Stimulated activated CD8-positive, alpha-beta memory T cell treated with anti-CD3 and anti-CD28 coated beads, Interleukin-12 subunit alpha, Interleukin-12 subunit beta, amount 100 ng/mL, for 24 hours (primary cell): ENCODE data around the gene RDH5.

Source experiments
- DNase-seq: peaks from one replicate; pipeline ENCODE4 v3.0.0-alpha.2; 2020; ENCODE audit errors: extremely low read depth

Gene RDH5

GRCh38 chr12:55720071-55720564 lies at the start of gene RDH5:
TSS of gene RDH5 (plus strand) at chr12:55720393. CDS start at chr12:55721185, 792 bp downstream.
- DNase-seq = no peak

DNA sequence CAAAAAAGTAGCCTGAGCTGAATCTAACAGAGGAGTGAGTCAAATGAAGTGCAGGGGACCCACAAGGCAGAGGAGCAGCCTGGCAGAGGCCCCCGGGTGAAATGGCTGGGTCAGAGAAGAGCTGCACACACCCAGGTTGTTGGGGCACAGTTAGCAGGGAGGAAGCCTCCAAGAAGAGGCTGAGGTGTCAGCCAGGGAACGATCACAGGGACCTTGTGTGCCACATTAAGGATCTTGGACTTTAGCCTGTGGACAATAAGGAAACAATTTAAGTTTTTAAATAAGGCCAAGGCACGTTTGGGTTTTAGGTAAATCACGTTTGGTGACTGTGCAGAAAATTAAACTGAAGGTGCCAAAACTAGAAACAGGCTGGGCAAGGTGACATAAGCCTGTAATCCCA lies 48.4 kb upstream of the RDH5 start:
- DNase-seq = no peak

- DNase-seq = no peak
These were observed 46.6 kb upstream of the RDH5 start for GRCh38 chr12:55673638-55674037.

DNA sequence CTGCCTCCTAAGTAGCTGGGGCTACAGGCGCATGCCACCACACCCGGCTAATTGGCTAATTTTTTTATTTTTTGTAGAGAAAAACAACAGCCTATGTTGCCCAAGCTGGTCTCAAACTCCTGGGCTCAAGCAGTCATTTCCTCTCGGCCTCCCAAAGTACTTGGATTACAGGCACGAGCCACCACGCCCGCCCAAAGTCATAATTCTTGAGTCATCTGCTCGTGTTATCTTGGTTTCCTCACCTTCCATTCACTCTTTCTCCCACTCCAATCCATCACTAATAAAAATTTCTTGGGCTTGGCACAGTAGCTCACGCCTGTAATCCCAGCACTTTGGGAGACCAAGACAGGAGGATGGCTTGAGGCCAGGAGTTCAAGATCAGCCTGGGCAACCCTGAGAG lies 44.5 kb upstream of the RDH5 start:
- DNase-seq = no peak

- DNase-seq = no peak
These were observed 43.5 kb upstream of the RDH5 start for GRCh38 chr12:55676707-55677106.

- no peak for DNase-seq
These were observed 40.5 kb upstream of the RDH5 start for GRCh38 chr12:55679691-55680090.

- DNase-seq = no peak
These were observed 38.8 kb upstream of the RDH5 start for GRCh38 chr12:55681142-55682077.

DNA sequence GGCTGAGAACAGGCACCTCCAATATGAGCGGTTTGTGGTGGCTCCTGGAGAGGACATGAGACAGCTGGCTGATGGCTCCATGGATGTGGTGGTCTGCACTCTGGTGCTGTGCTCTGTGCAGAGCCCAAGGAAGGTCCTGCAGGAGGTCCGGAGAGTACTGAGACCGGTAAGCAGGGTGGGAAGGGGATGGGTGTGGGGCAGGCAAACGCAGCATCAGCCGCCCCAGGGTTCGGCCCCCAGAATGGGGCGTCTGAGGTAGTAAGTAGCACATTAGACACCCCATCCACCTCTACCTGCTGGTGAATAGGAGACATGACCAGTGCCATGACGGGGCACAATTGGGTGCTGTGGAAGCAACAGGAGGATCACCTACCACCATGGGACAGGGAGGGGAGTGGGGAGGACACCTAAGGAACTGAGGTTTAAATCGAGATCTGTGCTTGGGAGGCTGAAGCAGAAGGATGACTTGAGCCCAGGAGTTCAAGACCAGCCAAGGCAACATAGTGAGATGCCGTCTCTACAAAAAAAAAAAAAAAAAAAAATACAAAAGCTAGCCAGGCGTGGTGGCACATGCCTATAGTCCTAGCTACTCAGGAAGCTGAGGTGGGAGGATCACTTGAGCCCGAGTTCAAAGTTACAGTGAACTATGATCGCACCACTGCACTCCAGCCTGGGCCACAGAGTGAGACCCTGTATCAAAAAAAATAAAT lies 38.0 kb upstream of the RDH5 start:
- DNase-seq = no peak

DNA sequence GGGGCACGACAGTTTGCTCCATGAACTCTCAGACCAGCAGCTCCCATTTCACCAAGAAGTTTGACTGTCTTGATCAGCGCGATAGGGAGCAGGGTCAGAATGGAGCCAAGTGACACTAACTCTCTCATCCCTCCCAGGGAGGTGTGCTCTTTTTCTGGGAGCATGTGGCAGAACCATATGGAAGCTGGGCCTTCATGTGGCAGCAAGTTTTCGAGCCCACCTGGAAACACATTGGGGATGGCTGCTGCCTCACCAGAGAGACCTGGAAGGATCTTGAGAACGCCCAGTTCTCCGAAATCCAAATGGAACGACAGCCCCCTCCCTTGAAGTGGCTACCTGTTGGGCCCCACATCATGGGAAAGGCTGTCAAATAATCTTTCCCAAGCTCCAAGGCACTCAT lies 36.5 kb upstream of the RDH5 start:
- no peak for DNase-seq

DNA sequence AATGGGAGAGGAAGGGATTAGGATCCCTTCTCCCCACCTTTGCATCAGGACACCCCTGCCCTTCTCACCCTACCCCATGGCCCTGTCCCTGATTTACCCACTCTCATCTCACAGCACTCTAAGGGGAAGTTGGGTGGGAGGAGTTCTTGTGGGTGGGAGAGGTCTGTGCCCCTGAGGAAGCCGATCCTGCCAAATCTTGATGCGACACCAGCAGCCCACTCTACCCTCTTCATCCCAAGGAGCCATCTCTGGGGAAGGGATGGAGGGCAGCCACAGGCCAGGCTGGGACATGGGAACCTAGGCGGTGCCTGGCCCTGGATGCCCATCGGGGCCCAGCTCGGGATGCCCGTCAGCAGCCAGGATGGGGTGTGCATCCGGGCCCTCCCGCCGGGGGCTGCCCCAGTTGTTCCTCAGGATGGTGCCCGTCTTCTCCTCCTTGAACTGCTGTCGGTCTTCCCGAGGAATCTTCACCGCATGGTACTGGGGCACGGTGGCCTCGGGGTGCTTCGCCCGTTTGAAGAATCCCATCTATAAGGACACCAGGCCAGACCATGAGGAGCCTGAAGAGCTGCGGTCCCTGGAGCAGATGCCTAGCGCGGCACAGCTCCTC lies 35.3 kb upstream of the RDH5 start:
- DNase-seq = no peak

DNA sequence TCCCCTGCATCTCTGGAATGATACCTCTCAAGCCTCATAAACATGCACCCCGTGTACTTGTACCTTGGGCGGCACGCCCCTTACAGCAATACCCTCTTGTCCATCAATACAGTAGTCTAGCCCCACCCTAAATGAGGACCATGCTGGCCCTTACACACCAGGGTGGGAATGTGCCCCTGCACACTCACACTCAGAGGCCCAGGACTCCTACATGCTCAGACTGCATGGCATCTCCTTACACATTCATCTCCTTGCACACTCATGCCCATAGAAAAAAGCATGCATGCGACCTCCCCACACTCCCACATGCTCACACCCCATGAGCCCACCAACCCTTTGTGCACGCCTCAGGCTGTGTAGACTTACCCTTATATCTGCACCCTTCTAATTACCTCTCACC lies 34.5 kb upstream of the RDH5 start:
- no peak for DNase-seq

DNA sequence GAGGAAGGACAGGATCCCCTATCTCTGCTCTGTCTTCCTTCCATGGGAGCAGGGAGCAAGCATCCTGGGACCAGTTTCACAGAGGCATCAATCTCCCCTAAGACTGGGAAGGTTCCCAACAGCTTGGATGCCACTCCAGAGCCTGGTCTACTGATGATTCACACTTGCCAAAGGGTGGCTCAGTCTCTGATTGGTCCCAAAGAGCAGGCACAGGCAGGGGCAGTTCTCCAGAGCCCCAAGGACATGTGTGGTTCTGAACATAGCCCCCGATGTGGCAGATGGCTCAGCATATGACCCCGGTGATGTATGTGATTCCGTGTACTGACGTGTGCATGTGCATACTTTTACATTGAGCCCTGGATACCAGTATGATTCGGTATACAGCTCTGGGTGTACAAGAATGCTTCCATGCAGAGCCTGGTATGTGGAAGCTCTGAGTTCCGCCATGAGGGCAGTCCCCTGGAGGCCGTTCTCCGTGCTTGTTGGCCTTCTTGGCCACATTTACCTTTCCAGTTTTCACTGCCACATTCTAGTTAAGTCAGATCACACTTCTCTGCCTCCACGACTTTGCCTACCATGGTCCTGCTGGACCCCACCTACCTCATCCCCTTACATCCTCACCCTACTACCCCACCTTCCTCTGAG lies 33.7 kb upstream of the RDH5 start:
- DNase-seq = no peak

DNA sequence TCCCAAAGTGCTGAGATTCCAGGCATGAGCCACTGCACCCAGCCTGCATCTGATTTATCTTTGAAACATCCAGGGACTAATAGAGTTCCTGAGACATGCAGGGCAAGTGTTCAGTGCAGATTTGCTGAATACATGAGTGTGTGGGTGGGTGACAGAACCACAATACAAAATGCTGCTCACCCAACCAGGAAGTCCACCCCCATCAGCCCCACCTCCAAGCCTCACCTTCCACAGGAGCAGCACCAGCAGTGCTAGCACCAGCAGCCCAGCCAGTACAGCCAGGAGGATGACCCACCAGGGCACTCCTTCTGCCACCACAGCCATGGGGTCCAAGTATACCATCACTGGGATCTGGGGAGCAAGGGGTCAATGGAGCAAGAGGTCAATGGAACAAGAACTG lies 32.4 kb upstream of the RDH5 start:
- no peak for DNase-seq

GRCh38 chr12:55688716-55689655 lies 31.2 kb upstream of the RDH5 start:
- no peak for DNase-seq

GRCh38 chr12:55692631-55693322 lies 27.4 kb upstream of the RDH5 start:
- no peak for DNase-seq

DNA sequence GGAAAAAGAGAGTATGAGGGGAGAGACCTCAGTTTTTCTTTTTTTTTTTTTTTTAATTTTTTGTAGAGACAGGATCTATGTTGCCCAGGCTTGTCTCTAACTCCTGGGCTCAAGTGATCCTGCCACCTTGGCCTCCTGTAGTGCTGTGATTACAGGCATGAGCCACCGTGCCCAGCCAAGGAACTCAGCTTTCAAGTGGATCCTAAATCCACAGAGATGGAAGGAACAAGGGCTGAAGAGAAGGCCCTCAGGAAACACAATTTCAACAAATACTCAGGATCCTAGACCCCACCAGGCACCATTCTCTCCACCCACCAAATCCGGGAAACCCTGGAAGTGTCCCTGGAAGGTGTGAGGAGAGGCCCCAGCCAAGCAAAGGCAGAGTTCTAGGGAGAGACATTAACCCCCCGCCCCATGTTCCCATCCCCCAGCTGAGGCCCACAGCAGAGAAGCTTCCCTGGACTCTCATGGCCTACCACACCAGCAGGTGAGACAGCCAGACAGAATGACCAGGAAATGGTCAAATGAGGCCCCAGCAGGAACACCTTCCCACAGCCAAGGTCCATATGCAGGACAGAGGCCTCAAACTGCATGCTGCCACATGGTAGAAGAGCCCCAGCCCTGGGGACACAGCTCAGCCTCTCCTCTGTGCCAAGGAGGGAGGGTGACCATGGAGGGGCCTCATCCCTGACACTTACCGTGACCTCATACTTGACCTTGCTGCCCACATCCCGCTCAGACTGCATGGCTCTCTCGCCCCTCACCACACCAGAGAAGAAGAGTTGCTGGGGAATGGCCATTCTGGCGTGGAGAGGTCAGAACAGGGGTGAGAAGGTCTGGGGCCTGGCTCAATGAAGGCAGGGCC lies 26.6 kb upstream of the RDH5 start:
- no peak for DNase-seq

- DNase-seq = no peak
These were observed 26.0 kb upstream of the RDH5 start for GRCh38 chr12:55694188-55694515.

- DNase-seq = no peak
These were observed 25.5 kb upstream of the RDH5 start for GRCh38 chr12:55694651-55695050.

- no peak for DNase-seq
These were observed 24.8 kb upstream of the RDH5 start for GRCh38 chr12:55695349-55695748.
